ENCODE results near the gene CC2D1A.
"Not testable (repeated sequence)": the region's sequence is repeated elsewhere in the genome, so short reads cannot be mapped to it uniquely, and the experiment has no call there.

CC2D1A gene

DNA sequence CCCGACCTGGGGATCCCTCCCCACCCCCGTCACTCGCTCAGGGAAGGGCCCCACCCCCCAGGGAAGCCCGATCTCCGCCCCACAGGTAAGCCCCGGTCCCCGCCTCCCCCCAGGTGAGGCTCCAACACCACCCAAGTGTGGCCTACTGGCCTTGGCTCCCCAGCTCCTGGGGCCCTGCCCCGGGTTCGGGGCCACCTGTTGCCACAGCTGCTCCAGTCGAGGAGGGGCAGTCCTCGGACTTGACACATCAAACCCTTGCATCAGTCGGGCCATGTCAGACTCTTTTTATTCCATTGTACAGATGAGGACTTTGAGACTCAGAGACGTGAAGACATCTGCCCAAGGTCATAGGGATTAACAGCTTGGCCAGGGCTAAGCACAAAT lies 512 bp downstream of the CC2D1A start:
- in situ Hi-C loops (cut with MboI; ENCODE audit: low sequenced_read_pairs): no loop called here

DNA sequence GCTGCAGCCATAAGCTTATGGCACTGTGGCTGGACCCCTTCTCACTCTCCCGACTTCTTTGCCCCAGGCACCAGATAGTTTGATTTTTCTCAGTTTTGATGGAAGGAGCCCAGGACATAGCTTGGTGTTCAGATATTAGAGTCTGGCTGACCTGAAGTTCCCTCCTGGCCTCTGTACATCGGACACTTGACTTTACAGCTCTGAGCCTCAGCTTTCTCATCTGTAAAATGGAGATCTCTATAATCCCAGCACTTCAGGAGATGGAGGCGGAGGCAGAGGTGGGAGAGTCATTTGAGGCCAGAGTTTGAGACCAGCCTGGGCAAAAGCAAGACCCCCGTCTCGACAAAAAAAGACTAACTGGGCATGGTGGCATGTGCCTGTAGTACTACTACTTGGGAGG lies 909 bp downstream of the CC2D1A start:
- in situ Hi-C loops (cut with MboI; ENCODE audit: low sequenced_read_pairs): no loop called here

DNA sequence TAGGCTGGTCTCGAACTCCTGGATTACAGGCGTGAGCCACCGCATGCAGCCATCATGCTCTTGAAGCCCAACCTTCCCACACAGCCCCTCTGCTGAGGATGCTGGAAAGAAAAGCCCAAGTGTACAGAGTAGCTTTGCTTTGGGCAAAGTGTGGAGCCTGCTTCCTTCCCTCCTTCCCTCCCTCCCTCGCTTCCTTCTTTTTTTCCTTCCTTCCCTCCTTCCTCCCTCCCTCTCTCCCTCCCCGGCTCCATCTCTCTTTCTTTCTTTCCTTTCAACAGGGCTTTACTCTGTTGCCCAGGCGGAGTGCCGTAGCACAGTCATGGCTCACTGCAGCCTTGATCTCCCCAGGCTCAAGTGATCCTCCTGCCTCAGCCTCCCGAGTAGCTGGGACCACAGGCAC lies 2.7 kb downstream of the CC2D1A start:
- in situ Hi-C loops (cut with MboI; ENCODE audit: low sequenced_read_pairs): no loop called here

DNA sequence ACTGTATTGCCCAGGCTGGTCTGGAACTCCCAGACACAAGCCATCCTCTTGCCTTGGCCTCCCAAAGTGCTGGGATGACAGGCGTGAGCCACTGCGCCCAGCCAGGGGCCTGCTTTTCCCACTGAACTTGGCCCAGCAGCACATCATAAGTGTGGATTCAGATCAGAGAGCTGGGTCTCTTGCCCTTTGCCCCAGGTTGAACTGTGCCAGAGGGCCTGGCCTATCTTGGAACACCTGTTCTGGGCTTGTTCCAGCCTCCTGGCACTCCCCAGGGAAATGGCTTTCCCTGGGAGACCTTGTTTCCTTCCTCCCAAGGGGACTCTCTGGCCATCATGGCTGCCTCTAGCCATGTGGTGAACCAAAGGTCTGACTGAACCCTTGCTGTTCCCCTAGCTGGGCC lies 3.4 kb downstream of the CC2D1A start:
- in situ Hi-C loops (cut with MboI; ENCODE audit: low sequenced_read_pairs): no loop called here

DNA sequence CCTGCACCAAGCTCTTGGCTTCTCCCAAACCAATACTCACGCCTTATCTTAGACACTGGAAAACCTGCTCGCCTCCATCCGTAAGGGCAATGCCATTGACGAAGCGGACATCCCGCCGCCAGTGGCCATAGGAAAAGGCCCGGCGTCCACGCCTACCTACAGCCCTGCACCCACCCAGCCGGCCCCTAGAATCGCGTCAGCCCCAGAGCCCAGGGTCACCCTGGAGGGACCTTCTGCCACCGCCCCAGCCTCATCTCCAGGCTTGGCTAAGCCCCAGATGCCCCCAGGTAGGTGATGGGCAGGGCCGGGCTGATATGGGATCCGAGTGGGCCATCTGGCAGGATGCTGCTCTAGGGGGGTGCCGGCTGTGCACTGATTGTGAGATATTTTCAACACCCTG lies 7.4 kb downstream of the CC2D1A start:
- in situ Hi-C loops (cut with MboI; ENCODE audit: low sequenced_read_pairs): no loop called here

DNA sequence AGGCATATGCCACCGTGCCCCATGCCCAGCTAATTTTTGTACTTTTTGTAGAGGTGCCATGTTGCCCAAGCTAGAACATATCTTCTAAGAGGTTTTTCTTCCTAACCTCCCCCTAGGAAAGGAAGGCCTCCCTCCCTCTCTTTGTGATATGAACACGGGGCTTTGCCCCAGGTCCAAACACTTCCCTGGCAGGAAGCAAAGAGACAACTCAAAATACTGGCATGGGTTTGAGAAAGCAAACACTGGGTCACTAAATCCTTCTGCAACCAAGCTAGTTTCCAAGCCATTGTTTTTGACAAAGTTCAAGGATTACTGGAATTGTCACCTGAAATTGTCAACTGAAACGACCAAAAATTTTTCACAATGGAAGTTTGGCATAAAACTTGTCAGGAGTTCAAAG lies 8.8 kb downstream of the CC2D1A start:
- in situ Hi-C loops (cut with MboI; ENCODE audit: low sequenced_read_pairs): no loop called here

DNA sequence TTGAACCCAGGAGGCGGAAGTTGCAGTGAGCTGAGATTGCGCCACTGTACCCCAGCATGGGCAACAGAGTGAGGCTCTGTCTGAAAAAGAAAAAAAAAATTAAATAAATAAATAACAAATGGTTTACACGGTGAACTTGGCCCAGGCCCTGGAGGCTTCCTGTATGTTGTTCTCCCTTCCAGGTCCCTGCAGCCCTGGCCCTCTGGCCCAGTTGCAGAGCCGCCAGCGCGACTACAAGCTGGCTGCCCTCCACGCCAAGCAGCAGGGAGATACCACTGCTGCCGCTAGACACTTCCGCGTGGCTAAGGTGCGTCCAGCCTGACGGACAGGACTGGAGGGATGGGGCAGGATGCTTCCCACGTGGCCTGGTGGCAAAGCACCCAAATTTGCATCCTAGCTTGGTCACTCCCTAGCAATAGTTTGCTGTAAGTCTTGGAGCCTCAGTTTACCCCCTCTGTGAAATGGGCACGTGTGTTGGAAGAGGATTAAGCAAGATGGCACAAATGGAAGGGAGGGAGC lies 11.9 kb downstream of the CC2D1A start:
- in situ Hi-C loops (cut with MboI; ENCODE audit: low sequenced_read_pairs): no loop called here

DNA sequence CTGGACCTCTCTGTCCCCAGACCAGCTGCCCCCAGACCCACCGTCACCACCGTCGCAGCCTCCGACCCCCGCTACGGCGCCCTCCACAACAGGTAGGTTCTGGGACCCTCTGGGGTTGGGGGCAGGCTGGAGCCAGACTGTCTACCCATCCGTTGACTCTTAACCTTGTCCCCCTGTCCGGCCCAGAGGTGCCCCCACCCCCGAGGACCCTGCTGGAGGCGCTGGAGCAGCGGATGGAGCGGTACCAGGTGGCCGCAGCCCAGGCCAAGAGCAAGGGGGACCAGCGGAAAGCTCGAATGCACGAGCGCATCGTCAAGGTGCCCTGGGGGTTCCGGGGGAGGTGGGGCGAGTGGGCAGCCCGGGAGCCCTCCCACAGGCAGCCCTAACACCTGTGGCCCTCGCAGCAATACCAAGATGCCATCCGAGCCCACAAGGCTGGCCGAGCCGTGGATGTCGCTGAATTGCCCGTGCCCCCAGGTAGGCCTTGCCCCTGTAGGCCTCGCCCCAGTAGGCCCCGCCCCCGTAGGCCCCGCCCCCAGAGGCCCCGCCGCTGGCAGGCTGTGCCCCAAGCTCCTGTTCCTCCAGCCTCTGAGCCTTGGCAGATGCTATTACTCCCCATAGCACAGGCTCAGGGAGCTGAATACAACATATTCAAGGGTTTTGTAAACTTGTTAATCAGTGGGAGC lies 12.9 kb downstream of the CC2D1A start:
- in situ Hi-C loops (cut with MboI; ENCODE audit: low sequenced_read_pairs): no loop called here

DNA sequence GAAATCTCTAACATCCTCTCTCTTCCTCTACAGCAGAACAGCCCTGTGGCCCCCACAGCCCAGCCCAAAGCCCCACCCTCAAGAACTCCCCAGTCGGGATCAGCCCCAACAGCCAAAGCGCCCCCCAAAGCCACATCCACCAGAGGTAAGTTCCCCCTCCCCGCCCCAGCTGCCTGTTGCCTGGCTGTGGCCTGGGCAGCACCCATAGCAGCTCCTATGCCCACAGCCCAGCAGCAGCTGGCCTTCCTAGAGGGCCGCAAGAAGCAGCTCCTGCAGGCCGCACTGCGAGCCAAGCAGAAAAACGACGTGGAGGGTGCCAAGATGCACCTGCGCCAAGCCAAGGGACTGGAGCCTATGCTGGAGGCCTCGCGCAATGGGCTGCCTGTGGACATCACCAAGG lies 14.5 kb downstream of the CC2D1A start:
- in situ Hi-C loops (cut with MboI; ENCODE audit: low sequenced_read_pairs): no loop called here

DNA sequence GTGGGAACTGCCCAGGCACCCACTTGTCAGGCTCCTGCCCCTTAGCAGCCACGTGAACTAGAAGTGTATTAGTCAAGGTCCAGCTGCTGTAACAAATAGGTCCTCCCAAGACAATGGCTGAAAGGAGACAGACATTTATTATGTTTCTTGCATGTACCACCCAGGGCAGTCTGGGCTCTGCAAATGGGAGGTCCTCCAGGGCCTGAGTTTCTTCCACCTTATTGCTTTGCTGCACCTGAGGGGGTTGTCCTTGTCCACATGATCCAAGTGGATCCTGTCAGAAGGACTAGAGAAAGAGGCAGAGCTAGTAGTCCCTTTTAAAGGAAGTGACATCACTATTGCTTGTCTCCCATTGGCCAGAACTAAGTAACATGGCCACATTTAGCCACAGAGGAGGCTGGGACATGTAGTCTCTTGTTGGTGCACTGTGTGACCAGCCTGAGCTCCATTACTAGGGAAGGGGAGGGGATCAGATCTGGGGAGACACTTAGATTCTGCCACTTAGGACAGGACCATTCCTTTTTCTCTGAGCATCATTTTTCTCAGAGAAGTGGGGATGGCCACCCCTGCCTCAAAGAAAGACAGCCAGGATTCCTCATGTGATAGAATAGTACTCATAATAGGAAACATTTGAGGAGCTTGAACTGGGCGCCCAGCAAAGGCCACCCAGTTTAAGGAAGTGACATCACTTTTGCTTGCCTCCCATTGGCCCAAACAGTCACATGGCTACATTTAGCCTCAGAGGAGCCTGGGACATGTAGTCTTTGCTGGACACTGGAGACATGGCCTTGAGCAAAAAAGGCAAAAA lies 15.1 kb downstream of the CC2D1A start:
- in situ Hi-C loops (cut with MboI; ENCODE audit: low sequenced_read_pairs): no loop called here

DNA sequence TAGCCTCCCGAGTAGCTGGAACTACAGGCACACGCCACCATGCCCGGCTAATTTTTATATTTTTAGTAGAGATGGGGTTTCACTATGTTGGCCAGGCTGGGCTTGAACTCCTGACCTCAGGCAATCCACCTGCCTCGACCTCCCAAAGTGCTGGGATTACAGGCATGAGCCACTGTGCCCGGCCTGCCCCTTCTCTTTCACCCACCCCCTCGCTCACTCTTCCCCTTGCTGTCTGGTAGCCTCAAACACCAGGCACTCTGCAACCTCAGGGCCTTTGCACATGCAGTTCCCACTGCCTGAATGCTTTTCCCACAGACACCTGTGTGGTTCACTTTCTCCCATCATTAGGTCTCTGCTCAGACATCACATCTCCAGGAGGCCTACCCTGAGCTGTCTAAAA lies 16.1 kb downstream of the CC2D1A start:
- in situ Hi-C loops (cut with MboI; ENCODE audit: low sequenced_read_pairs): not testable (repeated sequence)

DNA sequence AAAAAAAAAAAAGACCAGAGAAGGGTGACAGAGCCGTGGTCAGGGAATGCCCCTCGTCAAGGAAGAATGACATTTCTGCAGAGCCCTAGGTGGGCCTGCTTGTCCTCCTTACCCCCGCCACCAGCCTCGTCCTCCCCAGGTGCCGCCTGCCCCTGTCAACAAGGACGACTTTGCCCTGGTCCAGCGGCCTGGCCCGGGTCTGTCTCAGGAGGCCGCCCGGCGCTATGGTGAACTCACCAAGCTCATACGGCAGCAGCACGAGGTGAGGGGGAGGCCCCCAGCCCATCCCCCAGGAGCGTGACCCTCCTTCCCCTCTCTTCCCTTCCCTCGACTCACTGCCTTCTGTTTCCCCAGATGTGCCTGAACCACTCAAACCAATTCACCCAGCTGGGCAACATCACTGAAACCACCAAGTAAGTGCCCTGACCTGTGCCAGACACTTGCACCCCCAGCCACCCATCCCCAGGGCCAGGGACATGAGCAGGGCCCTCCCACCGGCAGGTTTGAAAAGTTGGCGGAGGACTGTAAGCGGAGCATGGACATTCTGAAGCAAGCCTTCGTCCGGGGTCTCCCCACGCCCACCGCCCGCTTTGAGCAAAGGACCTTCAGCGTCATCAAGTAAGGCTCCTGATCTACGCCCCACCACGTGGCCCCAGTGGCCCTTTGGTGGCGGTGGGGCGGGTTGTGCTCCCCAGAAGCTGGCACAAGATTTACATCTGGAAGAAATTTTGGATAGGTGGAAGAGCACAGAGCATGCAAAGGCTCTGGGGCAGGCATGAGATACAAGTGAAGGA lies 17.4 kb downstream of the CC2D1A start:
- in situ Hi-C loops (cut with MboI; ENCODE audit: low sequenced_read_pairs): no loop called here

DNA sequence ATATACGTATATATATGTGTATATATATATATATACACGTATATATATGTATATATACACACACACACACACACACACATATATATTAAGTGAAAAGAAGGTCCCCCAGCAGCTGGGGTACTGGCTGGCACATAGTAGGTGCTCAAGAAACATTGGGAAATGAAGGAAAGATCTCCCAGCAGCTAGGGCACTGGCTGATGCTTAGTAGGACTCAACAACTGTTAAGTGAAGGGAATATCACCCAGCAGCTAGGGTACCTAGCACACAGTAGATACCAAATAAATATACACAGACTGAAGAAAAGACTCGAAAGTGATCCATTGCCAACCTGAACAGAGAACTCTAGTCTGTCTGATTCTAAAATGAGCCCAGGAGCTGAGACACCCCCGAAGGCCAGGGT lies 20.0 kb downstream of the CC2D1A start:
- in situ Hi-C loops (cut with MboI; ENCODE audit: low sequenced_read_pairs): no loop called here

DNA sequence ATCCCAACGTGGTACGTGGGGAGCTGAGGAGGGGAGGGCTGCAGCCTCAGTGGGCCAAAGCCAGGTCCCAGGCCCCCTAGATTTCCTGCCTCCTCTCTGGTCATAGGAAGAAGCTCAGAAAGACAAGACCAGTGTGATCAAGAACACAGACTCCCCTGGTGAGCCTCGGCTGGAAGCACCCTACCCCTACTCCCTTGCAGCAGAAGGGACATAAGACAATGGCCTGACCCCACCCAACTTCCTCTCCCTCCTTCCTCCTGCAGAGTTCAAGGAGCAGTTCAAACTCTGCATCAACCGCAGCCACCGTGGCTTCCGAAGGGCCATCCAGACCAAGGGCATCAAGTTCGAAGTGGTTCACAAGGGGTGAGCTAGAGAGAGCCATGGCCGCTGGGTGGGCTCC lies 20.7 kb downstream of the CC2D1A start:
- in situ Hi-C loops (cut with MboI; ENCODE audit: low sequenced_read_pairs): no loop called here

DNA sequence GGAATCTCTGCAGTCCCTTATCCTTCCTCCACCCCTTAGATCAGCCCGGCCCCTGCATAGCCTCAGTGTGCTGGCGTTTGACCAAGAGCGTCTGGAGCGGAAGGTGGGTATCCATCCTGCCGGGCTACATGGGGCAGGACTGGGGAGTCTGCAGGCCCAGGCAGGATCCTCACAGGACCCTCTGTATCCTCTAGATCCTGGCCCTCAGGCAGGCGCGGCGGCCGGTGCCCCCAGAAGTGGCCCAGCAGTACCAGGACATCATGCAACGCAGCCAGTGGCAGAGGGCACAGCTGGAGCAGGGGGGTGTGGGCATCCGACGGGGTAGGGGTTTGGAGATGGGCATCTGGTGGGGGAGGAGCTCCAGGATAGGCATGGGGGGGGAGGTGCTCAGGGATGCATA lies 23.3 kb downstream of the CC2D1A start:
- in situ Hi-C loops (cut with MboI; ENCODE audit: low sequenced_read_pairs): no loop called here

DNA sequence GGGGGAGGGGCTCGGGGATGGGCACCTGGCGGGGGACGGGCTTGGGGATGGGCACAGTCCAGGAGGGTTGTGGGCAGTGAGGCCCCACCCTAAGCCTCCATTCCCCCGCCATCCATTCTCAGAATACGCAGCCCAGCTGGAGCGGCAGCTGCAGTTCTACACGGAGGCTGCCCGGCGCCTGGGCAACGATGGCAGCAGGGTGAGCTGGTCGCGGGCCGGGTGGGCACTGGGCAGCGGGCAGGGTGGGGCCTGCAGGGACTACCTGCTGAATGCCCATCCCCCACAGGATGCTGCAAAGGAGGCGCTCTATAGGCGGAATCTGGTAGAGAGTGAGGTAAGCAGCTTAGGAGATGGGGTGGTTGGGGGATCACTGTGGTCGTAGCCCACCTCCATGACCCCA lies 24.0 kb downstream of the CC2D1A start:
- in situ Hi-C loops (cut with MboI; ENCODE audit: low sequenced_read_pairs): no loop called here

DNA sequence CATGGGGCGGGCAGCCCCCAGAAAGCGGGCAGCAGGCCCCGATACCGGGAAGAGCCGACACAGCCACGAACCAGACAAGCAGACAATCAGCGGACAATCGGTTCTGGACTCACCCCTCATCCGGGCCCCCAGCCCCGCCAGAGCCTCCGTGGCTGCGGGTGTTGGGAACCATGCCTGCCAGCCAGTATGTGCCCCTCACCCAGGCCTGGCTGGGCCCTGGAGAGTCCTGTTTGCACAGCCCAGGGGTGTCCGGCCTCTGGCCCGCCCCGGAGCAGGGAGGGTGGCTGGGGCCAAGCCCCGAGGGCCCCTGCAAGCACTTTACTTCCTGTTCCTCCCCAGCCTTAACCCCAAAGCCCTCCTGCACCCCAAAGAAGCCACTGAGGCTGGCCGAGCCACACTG lies 24.4 kb downstream of the CC2D1A start:
- in situ Hi-C loops (cut with MboI; ENCODE audit: low sequenced_read_pairs): no loop called here

DNA sequence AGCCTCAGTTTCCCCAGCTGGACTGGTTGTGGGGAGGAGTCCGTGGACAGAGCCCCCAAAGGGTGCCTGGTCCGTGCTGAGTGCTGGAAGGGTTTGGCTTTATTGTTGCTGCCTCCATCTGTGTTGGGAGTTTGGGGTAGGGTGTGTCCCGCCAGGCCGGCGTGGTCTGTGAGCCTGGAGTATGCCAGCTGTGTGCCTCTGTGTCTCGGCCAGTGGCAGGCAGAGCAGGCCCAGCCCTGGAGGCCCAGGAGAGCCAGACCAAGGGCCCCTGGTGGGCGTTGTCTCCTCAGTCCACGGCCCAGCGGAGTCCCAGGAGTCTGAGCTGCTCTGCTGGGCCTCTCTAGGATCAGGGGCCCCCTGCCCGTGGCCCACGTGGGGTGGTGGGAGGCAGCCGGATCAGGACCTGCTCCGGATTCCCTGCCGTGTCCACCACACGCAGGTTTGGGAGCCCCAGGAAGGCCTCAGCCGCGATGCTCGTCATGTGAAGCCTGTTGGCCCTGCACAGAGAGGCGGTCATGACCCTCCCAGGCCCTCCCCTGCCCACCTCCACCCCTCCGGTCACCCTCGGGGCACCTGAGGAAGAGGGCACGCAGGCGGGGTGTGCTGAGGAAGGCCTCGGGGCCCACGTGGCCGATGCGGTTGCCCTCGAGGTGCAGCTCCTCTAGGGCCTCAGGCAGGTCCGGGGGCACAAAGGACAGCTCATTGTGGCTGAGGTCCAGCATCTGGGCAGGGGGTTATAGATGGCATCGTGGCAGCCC lies 25.6 kb downstream of the CC2D1A start:
- in situ Hi-C loops (cut with MboI; ENCODE audit: low sequenced_read_pairs): no loop called here

DNA sequence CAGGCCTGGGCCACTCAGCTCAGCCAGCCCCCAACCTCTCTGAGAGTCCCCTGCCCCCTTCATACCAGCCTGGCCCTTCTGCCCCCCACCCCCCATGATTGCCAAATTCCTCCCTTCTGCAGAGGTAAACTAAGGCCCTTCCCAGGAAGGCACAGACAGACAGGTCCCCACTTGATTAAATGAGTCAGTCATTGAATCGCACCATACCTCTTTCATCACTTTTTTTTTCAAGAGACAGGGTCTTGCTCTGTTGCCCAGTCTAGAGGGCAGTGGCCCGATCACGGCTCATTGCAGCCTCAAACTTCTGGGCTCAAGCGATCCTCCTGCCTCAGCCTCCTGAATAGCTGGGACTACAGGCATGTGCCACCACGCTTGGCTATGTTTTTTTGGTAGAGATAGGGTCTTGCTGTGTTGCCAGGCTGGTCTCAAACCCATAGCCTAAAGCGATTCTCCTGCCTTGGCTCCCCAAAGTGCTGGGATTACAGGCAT lies 26.2 kb downstream of the CC2D1A start:
- in situ Hi-C loops (cut with MboI; ENCODE audit: low sequenced_read_pairs): no loop called here

DNA sequence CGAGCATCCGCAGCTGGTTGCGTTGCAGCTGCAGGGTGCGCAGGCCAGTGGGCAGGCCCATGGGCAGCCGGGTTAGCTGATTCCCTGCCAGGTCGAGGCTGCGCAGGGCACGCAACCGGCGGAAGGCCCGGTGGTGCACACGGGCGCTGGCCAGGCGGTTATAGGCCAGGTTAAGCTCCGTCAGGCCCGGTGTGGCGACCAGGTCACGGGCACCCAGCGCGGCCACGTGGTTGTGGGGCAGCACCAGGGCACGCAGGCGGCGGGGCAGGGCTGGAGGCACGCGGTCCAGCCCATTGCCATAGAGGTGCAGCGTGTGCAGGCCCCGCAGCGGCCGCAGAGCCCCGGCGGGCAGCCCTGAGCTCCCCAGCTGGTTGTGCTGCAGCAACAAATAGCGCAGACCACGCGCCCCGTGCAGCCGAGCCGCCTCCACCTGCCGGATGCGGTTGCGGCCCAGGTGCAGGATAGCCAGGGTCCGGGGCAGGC lies 27.0 kb downstream of the CC2D1A start:
- in situ Hi-C loops (cut with MboI; ENCODE audit: low sequenced_read_pairs): no loop called here

DNA sequence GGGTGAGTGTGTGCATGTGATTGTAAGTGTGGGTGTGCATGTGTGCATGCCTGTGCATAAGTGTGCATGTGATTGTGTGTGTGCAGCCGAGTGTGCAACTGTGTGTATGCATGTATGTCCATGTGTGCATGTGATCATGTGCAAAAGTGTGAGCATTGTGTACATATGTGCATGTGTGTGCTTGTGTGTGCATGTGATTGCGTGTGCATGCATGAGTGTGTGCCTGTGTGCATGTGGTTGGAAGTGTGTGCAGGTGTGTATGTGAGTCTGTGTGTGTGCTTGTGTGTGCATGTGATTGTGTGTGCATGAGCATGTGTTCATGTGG lies 28.7 kb downstream of the CC2D1A start:
- in situ Hi-C loops (cut with MboI; ENCODE audit: low sequenced_read_pairs): no loop called here
